ENCODE measurements around the gene KMT2C.

Gene KMT2C

DNA sequence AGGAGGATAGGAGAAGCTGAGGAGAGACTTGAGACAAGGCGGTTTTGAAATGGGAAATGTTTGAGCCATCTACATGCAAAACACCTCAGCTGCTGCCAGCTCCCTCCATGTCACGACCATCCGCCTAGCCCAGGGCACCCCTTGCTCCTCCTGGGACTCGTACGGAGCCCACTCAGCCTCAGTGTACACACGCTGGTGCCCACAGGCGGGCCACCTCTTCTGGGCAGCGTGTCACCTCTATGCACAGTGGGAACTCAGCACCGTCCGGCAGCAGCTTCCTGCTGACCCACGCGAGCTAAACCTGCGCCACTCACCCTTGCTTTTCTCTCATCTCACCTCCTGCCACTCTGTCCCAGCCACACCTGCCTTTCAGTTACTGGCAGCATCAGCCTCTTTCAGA, 302.0 kb downstream of the KMT2C start:
- no peak for DNase-seq

DNA sequence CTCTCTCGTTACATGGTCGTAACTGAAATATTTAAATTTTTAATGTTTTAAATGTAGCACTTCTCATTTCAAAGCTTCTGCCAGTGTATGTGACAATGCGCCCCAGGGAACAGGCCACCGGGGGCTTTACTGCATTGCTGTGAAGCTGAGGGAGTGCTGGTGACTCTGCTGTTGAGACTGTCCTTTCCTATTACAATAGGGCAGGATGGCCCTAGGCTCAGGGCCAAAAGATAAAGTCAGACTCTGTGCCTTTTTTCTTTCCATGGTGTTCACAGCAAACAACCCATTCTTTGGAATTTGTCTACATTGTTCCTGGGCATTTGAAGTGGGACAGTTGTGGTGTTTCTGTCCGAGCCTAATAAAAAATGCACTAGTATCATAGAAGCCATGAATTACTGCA, 303.0 kb downstream of the KMT2C start:
- no peak for DNase-seq

DNA sequence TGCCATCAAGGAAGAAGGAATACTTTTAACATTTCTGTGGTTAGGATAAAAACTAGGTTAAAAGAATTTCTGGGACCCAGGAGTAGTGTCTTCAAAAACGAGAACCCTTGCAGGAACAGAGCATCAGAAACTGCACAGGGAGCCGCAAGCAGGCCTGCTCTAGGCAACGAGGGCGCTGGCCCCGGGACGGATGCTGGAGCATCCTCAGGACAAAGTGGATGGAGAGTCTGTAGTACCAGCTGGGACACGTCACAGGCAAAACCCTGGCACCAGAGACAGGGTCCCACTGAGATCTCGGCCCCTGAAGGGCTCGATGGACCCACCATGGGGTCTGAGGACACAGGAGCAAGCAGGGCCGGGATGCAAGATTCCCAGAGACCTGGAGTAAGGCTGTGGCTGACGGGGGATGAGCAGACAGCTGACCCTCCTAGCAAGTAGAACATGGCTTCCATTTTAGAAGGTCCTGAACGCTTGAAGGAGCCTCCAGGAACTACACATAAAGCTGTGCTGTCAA, 303.8 kb downstream of the KMT2C start:
- DNase-seq: no peak

DNA sequence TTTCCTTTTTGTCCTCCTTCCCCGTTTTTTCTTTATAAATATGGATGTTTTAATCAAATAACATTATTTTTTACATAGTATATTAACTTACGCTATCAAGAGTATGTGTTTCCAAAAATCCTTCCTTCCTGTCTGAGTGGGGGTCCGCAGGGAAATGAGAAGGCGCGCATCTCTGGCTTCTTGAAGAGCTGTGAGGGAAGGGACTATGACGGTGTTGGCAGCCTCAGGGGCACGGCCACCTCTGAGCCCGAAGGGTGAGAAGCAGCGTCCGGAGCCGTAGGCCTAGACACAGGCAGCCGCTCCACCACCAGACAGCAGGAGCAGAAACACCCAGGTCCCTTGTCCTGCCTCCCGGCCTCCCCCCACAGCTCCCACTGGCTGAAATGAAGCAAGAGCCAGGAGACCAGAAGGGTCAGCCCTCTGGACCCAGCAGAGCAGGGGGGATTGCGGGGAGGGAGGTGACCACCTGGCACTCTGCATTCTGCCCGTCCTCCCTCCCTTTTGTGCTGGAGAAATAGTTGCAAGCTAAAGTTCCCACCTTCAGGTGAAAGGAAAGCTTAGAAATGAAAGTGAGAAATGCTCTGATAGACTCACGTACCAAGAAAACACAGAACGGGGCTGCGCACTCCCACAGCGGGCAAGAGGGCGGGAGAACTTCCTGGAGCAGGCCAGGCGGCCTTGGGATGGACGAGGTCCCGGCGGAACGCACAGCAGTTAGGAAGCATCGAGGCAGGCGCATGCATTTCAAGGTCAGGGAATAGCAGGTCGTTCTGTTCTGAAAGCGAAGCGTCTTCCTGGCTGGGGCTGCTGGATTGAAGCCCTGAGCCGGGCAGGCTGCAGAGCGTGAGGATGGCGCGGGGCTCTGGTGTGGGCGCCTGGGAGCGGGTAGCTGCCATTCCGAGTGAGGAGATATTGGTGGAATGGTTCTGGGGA, 304.9 kb downstream of the KMT2C start:
- DNase-seq: no peak

- no peak for DNase-seq
Measured at GRCh38 chr7:152129682-152130081, 306.1 kb downstream of the KMT2C start.

- DNase-seq: no peak
Measured at GRCh38 chr7:152128741-152129461, 306.9 kb downstream of the KMT2C start.

DNA sequence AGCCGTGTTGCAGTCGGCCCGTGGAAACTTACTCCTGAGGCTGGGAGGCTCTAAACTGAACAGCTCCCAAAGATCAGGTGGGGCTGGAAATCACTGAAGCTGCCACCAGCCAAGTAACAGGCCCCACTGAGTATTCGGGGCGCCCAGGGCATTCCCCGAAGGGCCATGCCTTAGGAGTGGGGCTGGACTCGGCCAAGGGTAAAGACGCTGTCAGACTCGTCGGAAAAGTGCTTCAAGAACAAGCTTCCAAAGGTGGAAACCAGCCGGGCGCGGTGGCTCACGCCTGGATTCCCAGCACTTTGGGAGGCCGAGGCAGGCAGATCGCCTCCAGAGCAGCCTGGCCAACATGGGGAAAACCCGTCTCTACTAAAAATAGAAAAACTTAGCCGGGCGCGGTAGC, 307.6 kb downstream of the KMT2C start:
- no peak for DNase-seq

GRCh38 chr7:152127229-152127628, 308.6 kb downstream of the KMT2C start:
- no peak for DNase-seq

DNA sequence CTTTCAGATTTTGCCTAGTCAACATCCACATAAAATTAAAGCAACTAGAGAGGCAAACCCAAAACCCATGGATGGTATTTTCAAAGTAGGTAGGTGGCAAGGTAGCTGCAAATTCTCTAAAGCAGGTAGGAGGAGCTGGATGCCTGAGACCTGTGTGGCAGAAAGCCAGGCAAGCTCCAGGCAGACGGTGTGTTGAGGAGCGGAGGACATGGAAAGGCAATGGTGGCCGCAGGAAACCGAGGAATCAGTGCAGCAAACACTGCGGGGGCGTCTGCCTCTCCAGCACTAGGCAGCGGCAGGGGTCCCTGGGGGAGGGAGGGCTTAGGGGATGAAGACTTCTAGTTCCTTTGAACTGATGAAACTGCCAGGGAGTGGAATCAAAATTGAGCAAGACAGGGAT, 309.1 kb downstream of the KMT2C start:
- no peak for DNase-seq

DNA sequence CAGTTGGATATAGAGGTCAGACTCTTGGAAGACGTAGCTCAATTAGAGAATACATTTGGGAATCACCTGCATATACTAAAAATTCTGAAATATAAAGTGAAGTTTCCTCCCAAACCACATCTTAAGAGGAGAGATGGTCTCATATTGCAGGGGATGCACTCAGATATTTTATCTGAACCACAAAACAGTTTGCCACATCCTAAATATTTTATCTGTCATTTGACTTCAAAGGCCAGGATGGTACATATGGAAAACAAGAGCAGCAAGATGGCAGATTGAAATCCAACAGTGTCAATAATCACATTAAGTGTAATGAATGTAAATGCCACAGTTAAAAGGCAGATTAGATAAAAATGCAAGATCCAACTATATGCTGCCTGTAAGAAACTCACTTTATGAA, 313.3 kb downstream of the KMT2C start:
- DNase-seq: no peak

GRCh38 chr7:152121432-152121831, 314.4 kb downstream of the KMT2C start:
- DNase-seq: no peak

DNA sequence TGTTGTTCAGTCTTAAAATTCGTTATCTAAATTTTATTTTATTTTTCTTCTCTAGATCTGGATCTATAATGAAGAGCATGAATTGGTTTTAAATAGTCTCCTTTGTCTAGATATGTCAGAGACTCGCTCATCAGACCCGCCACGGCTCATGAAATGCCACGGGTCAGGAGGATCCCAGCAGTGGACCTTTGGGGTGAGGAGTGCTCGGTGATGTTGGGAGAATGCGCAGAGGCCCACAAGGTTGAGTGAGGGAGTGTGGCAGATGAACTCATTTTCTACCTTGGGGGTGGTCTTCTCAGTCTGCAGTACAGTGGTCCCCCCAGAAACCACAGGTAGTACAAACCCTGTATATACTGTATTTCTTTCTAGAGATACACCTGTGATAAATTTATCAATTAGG, 315.0 kb downstream of the KMT2C start:
- no peak for DNase-seq

DNA sequence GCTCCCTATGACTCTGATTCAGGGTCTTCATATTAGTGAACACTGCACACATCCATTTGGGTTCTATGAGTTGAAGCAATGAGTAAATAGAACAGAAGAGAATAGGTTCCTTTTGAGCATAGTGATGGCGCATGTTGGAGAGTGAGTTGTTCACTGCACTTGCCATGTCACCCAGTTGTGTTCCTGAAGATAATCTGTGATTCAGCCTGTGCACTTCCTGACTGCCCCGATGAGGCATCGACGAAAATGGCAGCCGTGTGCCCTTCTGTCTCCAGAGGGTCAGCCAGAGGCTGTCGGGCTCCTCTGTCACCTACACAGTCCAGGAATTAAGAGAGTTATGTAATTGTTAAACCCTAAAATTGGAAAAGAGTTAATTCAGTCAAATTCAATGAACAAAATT, 315.6 kb downstream of the KMT2C start:
- DNase-seq: no peak

DNA sequence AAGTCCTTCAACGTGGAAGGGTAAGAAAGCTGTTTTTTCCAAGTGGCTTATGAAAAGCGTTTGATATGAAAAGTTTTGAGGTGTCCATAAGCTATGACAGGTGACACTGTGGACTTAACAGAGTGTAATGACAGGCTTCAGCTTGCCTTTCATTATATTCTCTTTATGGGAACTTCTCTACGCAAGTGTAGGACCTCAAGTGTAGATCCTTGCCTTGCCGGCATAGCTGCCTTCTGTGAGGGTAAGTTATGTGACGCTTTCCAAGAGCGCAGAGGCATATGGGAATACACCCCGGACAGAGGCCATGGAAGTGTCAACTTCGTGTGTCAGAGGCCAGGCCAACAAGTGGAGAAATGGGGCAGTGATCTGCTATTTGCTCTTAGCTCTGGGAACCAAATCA, 318.4 kb downstream of the KMT2C start:
- no peak for DNase-seq

GRCh38 chr7:152115021-152115718, 320.6 kb downstream of the KMT2C start:
- DNase-seq: no peak

DNA sequence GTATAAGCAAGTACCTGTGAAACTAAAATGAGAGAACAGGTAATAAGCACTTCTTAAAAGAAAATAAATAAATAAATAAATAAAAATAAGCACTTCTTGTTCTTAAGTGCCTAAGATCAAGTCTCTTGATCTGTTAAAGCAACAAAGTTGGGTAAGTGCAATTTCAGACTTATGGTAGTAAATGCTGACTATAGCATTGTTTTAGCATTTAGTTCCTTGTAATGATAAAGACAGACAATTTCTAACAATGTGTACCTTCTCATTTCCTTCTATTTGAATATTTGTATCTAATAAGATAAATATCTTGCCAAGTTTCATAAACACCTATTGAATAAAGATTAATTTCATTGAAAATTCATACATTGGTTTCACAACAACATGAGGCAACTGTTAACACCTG, 323.0 kb downstream of the KMT2C start:
- no peak for DNase-seq

GRCh38 chr7:152108359-152108758, 327.4 kb downstream of the KMT2C start:
- DNase-seq: no peak

- no peak for DNase-seq
Measured at GRCh38 chr7:152107945-152108344, 327.9 kb downstream of the KMT2C start.

DNA sequence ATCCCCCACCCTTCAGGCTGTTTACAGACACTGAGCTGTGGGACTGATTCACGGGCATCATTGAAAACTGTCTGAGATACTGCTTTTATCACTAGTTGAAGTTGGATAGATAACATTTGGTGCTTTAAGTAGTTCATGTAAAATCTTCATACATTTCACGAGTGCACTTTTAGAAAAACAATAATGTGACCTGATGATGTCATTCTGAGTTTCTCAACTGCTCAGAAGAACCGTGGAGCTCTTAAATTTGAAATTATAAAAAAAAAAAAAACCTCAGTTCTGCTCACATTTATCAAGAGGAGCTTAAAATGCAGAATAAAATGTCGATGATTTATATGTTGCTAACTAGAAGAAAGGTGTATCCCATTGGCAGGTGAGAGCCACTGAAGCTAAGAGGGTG, 328.8 kb downstream of the KMT2C start:
- DNase-seq: no peak

- no peak for DNase-seq
Measured at GRCh38 chr7:152105205-152105604, 330.6 kb downstream of the KMT2C start.

- no peak for DNase-seq
Measured at GRCh38 chr7:152103691-152104090, 332.1 kb downstream of the KMT2C start.

DNA sequence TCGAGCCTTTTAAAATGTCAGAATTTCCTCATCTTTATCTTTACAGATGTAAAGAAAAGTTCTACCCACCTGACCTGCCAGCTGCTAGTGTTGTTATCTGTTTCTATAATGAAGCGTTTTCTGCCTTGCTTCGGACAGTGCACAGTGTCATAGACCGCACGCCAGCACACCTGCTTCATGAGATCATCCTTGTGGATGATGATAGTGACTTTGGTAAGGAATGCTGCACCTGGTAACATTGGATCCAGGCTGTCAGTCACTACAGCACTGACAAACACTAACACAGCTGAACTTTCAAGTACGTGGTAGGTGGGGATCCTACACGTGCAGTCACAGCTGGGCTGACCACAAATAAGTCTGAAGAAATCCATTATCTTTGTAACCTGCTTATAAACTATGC, 332.7 kb downstream of the KMT2C start:
- no peak for DNase-seq

DNA sequence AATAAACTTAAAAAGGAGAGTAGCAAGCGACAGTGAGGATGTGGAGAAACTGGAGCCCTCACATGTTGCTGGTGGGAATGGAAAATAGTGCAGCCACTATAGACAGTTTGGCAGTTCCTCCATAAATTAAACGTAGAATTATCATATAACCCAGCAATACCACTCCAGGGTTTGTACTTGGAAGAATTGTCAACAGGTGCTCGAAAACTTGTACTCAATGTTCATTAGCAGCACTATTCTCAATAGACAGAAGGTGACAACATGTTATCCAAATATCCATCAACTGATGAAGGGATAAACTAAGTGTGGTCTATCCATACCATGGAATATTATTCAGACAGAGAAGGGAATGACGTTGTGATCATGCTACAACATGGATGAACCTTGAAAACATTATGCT, 338.5 kb downstream of the KMT2C start:
- no peak for DNase-seq

DNA sequence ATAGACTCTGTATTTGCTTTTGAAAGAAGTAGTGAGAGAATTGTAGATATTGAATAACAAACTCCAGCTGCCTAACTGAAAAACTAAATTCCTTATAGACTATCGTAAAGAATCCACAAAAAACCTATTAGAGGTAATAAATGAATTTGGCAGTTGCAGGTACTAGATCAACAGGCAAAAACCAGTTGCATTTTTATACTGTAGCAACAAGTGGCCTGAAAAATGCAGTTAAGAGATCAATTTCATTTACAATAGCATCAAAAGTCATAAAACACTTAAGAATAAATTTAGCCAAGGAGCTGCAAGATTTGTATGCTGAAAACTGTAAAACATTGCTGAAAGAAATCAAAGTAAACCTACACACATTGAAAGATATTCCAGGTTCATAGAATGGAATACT, 340.0 kb downstream of the KMT2C start:
- DNase-seq: no peak

Measured in NCI-H2107 (cell line).